Measurements from ENCODE around the gene EGFLAM.
"Not testable (repeated sequence)": the region's sequence is repeated elsewhere in the genome, so short reads cannot be mapped to it uniquely, and the experiment has no call there.

EGFLAM gene

GRCh38 chr5:38376404-38376803 is 118.0 kb downstream of the EGFLAM start:
- DNase-seq (ENCODE audit: low read depth): no peak

GRCh38 chr5:38378579-38378978 is 120.2 kb downstream of the EGFLAM start:
- DNase-seq (ENCODE audit: low read depth): no peak

GRCh38 chr5:38379350-38379937 is 121.1 kb downstream of the EGFLAM start:
- no peak for DNase-seq (ENCODE audit: low read depth)

GRCh38 chr5:38380537-38380936 is 122.2 kb downstream of the EGFLAM start:
- DNase-seq (ENCODE audit: low read depth): no peak

- no peak for DNase-seq (ENCODE audit: low read depth)
These were observed 123.0 kb downstream of the EGFLAM start for GRCh38 chr5:38381361-38381760.

GRCh38 chr5:38382898-38383297 is 124.5 kb downstream of the EGFLAM start:
- DNase-seq (ENCODE audit: low read depth): no peak

GRCh38 chr5:38383701-38384100 is 125.3 kb downstream of the EGFLAM start:
- DNase-seq (ENCODE audit: low read depth): no peak

GRCh38 chr5:38384396-38384795 is 126.0 kb downstream of the EGFLAM start:
- DNase-seq (ENCODE audit: low read depth): no peak

GRCh38 chr5:38387161-38387560 is 128.8 kb downstream of the EGFLAM start:
- DNase-seq (ENCODE audit: low read depth): no peak

- no peak for DNase-seq (ENCODE audit: low read depth)
These were observed 135.3 kb downstream of the EGFLAM start for GRCh38 chr5:38393636-38394035.

GRCh38 chr5:38396766-38397165 is 138.4 kb downstream of the EGFLAM start:
- no peak for DNase-seq (ENCODE audit: low read depth)

- DNase-seq (ENCODE audit: low read depth): no peak
These were observed 142.0 kb downstream of the EGFLAM start for GRCh38 chr5:38400365-38400764.

GRCh38 chr5:38401145-38401544 is 142.8 kb downstream of the EGFLAM start:
- DNase-seq (ENCODE audit: low read depth): no peak

GRCh38 chr5:38403406-38403805 is 145.0 kb downstream of the EGFLAM start:
- DNase-seq (ENCODE audit: low read depth): no peak

- DNase-seq (ENCODE audit: low read depth): no peak
These were observed 145.7 kb downstream of the EGFLAM start for GRCh38 chr5:38403877-38404635.

- DNase-seq (ENCODE audit: low read depth): no peak
These were observed 146.4 kb downstream of the EGFLAM start for GRCh38 chr5:38404667-38405276.

- DNase-seq (ENCODE audit: low read depth): no peak
These were observed 150.3 kb downstream of the EGFLAM start for GRCh38 chr5:38408446-38409198.

- DNase-seq (ENCODE audit: low read depth): no peak
These were observed 152.1 kb downstream of the EGFLAM start for GRCh38 chr5:38410304-38410990.

- no peak for DNase-seq (ENCODE audit: low read depth)
These were observed 155.3 kb downstream of the EGFLAM start for GRCh38 chr5:38413696-38414095.

GRCh38 chr5:38414348-38414747 is 156.0 kb downstream of the EGFLAM start:
- no peak for DNase-seq (ENCODE audit: low read depth)

- DNase-seq (ENCODE audit: low read depth): not testable (repeated sequence)
These were observed 157.4 kb downstream of the EGFLAM start for GRCh38 chr5:38415772-38416171.

- DNase-seq (ENCODE audit: low read depth): no peak
These were observed 159.3 kb downstream of the EGFLAM start for GRCh38 chr5:38417658-38418017.

Measured in stimulated activated CD8-positive, alpha-beta memory T cell treated with anti-CD3 and anti-CD28 coated beads, Interleukin-15, amount 100 ng/mL, for 24 hours (primary cell).